WTC11 (cell line): ENCODE results near the gene MFAP3L.

ENCODE experiments used
- RELA ChIP-seq: sonication (generic); formaldehyde crosslinking; IDR thresholded peaks from 2 replicates; pipeline ENCODE4 v1.8.1; 2022; ENCODE audit warnings: missing genetic modification reagents, mild to moderate bottlenecking, borderline replicate concordance
- SP1 ChIP-seq: sonication (generic); formaldehyde crosslinking; conservative IDR thresholded peaks from 2 replicates; pipeline ENCODE4 v1.8.1; 2022; ENCODE audit warnings: missing genetic modification reagents
- TF ChIP-seq, protein P1 (sequence below): fragments of 200-600 bp; IDR thresholded peaks from 2 replicates; pipeline ENCODE4 v1.8.0; 2022; ENCODE audit warnings: antibody characterized with exemption
- TF ChIP-seq, protein P2 (sequence below): sonication (generic); formaldehyde crosslinking; IDR thresholded peaks from 2 replicates; pipeline ENCODE4 v1.8.1; 2022; ENCODE audit warnings: low read depth, missing genetic modification reagents, borderline replicate concordance

DNA sequence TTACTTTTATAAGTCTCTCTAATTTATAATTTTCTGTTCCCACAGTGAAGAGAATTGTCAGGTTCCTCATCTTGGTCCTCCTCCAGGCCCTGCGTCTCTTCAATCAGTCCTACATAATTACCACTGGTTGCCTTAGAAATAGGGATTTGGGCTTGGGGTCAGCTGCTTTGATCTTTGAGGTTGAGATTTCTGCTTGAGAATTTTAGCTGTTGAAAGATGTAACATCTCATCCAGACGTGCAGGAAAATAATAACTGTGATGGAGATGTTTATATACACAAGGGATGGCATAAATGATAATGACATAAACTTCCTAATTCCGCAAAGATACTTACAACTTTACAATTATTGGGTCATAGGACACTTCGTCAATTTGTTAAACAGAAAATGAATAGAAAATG lies 33.2 kb upstream of the MFAP3L start:
- TF ChIP-seq, protein P1, sequence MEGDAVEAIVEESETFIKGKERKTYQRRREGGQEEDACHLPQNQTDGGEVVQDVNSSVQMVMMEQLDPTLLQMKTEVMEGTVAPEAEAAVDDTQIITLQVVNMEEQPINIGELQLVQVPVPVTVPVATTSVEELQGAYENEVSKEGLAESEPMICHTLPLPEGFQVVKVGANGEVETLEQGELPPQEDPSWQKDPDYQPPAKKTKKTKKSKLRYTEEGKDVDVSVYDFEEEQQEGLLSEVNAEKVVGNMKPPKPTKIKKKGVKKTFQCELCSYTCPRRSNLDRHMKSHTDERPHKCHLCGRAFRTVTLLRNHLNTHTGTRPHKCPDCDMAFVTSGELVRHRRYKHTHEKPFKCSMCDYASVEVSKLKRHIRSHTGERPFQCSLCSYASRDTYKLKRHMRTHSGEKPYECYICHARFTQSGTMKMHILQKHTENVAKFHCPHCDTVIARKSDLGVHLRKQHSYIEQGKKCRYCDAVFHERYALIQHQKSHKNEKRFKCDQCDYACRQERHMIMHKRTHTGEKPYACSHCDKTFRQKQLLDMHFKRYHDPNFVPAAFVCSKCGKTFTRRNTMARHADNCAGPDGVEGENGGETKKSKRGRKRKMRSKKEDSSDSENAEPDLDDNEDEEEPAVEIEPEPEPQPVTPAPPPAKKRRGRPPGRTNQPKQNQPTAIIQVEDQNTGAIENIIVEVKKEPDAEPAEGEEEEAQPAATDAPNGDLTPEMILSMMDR = no peak
- TF ChIP-seq, protein P2, sequence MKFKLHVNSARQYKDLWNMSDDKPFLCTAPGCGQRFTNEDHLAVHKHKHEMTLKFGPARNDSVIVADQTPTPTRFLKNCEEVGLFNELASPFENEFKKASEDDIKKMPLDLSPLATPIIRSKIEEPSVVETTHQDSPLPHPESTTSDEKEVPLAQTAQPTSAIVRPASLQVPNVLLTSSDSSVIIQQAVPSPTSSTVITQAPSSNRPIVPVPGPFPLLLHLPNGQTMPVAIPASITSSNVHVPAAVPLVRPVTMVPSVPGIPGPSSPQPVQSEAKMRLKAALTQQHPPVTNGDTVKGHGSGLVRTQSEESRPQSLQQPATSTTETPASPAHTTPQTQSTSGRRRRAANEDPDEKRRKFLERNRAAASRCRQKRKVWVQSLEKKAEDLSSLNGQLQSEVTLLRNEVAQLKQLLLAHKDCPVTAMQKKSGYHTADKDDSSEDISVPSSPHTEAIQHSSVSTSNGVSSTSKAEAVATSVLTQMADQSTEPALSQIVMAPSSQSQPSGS = no peak
- TF ChIP-seq SP1 (CRISPR knock-in tag) (no peak), RELA (no peak)
